SK-N-SH (cell line): ENCODE data around the gene NEK5. TPM values are rescaled to one million over a fixed set of nuclear protein-coding genes. Genes with fewer than 3 reads are reported as not detected.
A peak's percentile ranks its signal among the peaks of the same experiment; 100 is the strongest.

Experiments used
- CTCF ChIA-PET: fragments of 300-600, 350-600 bp; formaldehyde crosslinking; extraction: SDS; loops from one replicate; lab custom pipeline; 2021; lab: Yijun Ruan, JAX
- POLR2A ChIA-PET: fragments of 350-600 bp; sonication (Branson Sonifier 250); formaldehyde crosslinking; extraction: SDS; loops from one replicate; lab custom pipeline; 2020; ENCODE audit warnings: antibody characterized with exemption, inconsistent platforms; lab: Yijun Ruan, JAX
- DNase-seq: peaks from one replicate; pipeline ENCODE4 v3.0.0; 2012
- H2AFZ ChIP-seq: fragments of 200-600 bp; sonication (generic); 2 replicates; pipeline ENCODE4 v1.8.1; 2016; ENCODE audit warnings: antibody characterized with exemption, mild to moderate bottlenecking, low read depth
- H3F3A ChIP-seq: fragments of 200-600 bp; sonication (generic); replicated peaks from 2 replicates; pipeline ENCODE3; 2016; ENCODE audit warnings: antibody characterized with exemption, mild to moderate bottlenecking; ENCODE audit not compliant: insufficient read depth
- H3K27ac ChIP-seq, 2 experiments: fragments of 200-500 bp in 1 of 2; fragments of 200-600 bp in 1 of 2; sonication (Bioruptor generic) in 1 of 2; sonication (generic), shearing (Covaris generic) in 1 of 2; 2 replicates each; pipeline versions ENCODE4 v1.5.1 to v1.6.1; 2014 to 2016; ENCODE audit warnings: low read depth in 2 of 2, inconsistent platforms in 1 of 2, low read length in 1 of 2, mild to moderate bottlenecking in 1 of 2, mixed read lengths in 1 of 2
- H3K27me3 ChIP-seq: fragments of 200-600 bp; sonication (generic), shearing (Covaris generic); 2 replicates; pipeline ENCODE4 v1.6.1; 2016; ENCODE audit warnings: mixed run types; ENCODE audit not compliant: insufficient read depth
- H3K36me3 ChIP-seq, 2 experiments: fragments of 200-500 bp in 1 of 2; fragments of 200-600 bp in 1 of 2; sonication (Bioruptor generic) in 1 of 2; sonication (generic) in 1 of 2; replicated peaks in 1 of 2; 2 replicates each; pipeline versions ENCODE3 to v1.5.1; 2014 to 2016; ENCODE audit warnings: low read length in 1 of 2, mild to moderate bottlenecking in 1 of 2; ENCODE audit not compliant: insufficient read depth in 2 of 2, control insufficient read depth in 1 of 2
- H3K4me1 ChIP-seq, 2 experiments: fragments of 200-500 bp in 1 of 2; fragments of 200-600 bp in 1 of 2; sonication (Bioruptor generic) in 1 of 2; sonication (generic), shearing (Covaris generic) in 1 of 2; 2 replicates each; pipeline versions ENCODE4 v1.5.1 to v1.6.1; 2014 to 2016; ENCODE audit warnings: low read depth in 1 of 2, low read length in 1 of 2, mixed run types in 1 of 2; ENCODE audit not compliant: insufficient read depth in 2 of 2, control insufficient read depth in 1 of 2
- H3K4me2 ChIP-seq: fragments of 200-600 bp; sonication (generic), shearing (Covaris generic); 2 replicates; pipeline ENCODE4 v1.6.1; 2017; ENCODE audit warnings: mixed run types
- H3K4me3 ChIP-seq, 2 experiments: fragments of 200-500 bp in 1 of 2; fragments of 200-600 bp in 1 of 2; sonication (Bioruptor generic) in 1 of 2; sonication (generic), shearing (Covaris generic) in 1 of 2; 2 replicates each; pipeline versions ENCODE4 v1.5.1 to v1.8.1; 2014 to 2016; ENCODE audit warnings: low read depth in 2 of 2, inconsistent platforms in 1 of 2, low read length in 1 of 2, mild to moderate bottlenecking in 1 of 2, mixed read lengths in 1 of 2, moderate library complexity in 1 of 2
- H3K79me2 ChIP-seq: fragments of 200-600 bp; sonication (generic); 2 replicates; pipeline ENCODE4 v1.8.1; 2017; ENCODE audit warnings: mild to moderate bottlenecking; ENCODE audit not compliant: insufficient read depth
- H3K9ac ChIP-seq: fragments of 200-600 bp; sonication (generic); 2 replicates; pipeline ENCODE4 v1.6.1; 2017; ENCODE audit warnings: mixed run types
- H3K9me2 ChIP-seq: fragments of 200-600 bp; sonication (generic); 2 replicates; pipeline ENCODE4 v1.6.1; 2017; ENCODE audit warnings: mixed run types
- H3K9me3 ChIP-seq: fragments of 200-600 bp; sonication (generic); 2 replicates; pipeline ENCODE4 v1.6.1; 2017; ENCODE audit warnings: mixed run types, mild to moderate bottlenecking, moderate library complexity
- H4K20me1 ChIP-seq: fragments of 200-600 bp; sonication (generic); 2 replicates; pipeline ENCODE4 v1.6.1; 2017; ENCODE audit warnings: mild to moderate bottlenecking, mixed run types; ENCODE audit not compliant: insufficient read depth
- CHD2 ChIP-seq: fragments of 150-350 bp; IDR thresholded peaks from 2 replicates; pipeline ENCODE4 v1.6.1; 2018; ENCODE audit warnings: low read length; ENCODE audit not compliant: partially characterized antibody
- CTCF ChIP-seq: fragments of 200-600 bp; sonication (generic); IDR thresholded peaks from 2 replicates; pipeline ENCODE4 v1.6.1; 2017; ENCODE audit warnings: antibody characterized with exemption, mild to moderate bottlenecking, moderate library complexity
- ELF1 ChIP-seq: IDR thresholded peaks from 2 replicates; pipeline ENCODE4 v1.4.0; 2012
- EZH2phosphoT487 ChIP-seq: fragments of 200-600 bp; sonication (generic); IDR thresholded peaks from 2 replicates; pipeline ENCODE4 v1.6.1; 2017; ENCODE audit warnings: low read depth, mixed run types, mild to moderate bottlenecking, antibody characterized with exemption, moderate library complexity, borderline replicate concordance
- FOSL2 ChIP-seq: IDR thresholded peaks from 2 replicates; pipeline ENCODE4 v1.4.0; 2012; ENCODE audit warnings: low read depth, mild to moderate bottlenecking, moderate library complexity, borderline replicate concordance
- FOXM1 ChIP-seq: IDR thresholded peaks from 2 replicates; pipeline ENCODE4 v1.4.0; 2012; ENCODE audit warnings: low read depth, mild to moderate bottlenecking
- MAX ChIP-seq: IDR thresholded peaks from 2 replicates; pipeline ENCODE4 v1.4.0; 2012; ENCODE audit warnings: low read depth
- MXI1 ChIP-seq: IDR thresholded peaks from 2 replicates; pipeline ENCODE4 v1.6.1; 2012; ENCODE audit warnings: mild to moderate bottlenecking, low read depth, low read length, improper control_type of control experiment
- NFIC ChIP-seq: IDR thresholded peaks from 2 replicates; pipeline ENCODE4 v1.4.0; 2012; ENCODE audit warnings: borderline replicate concordance
- NRF1 ChIP-seq: IDR thresholded peaks from 2 replicates; pipeline ENCODE4 v1.6.1; 2012; ENCODE audit warnings: low read depth, mild to moderate bottlenecking, low read length
- PBX3 ChIP-seq: IDR thresholded peaks from 2 replicates; pipeline ENCODE4; 2012
- TCF12 ChIP-seq: IDR thresholded peaks from 2 replicates; pipeline ENCODE4 v1.4.0; 2012
- TEAD4 ChIP-seq: IDR thresholded peaks from 2 replicates; pipeline ENCODE4 v1.4.0; 2012; ENCODE audit warnings: mild to moderate bottlenecking, borderline replicate concordance; ENCODE audit not compliant: insufficient read depth
- USF2 ChIP-seq: fragments of 150-350 bp; IDR thresholded peaks from 2 replicates; pipeline ENCODE4 v1.6.1; 2017; ENCODE audit warnings: antibody characterized with exemption, low read length, low read depth, borderline replicate concordance
- YY1 ChIP-seq: IDR thresholded peaks from 2 replicates; pipeline ENCODE4 v1.4.0; 2012; ENCODE audit warnings: low read depth, mild to moderate bottlenecking
- WGBS: methylation state at CpG from one replicate; pipeline ENCODE4 v1.1.6; 2017; ENCODE audit warnings: low lambda C conversion rate; 5-methylcytosine and 5-hydroxymethylcytosine counted together
- polyA plus RNA-seq, 3 experiments: library from polyadenylated mRNA; depleted of rRNA; stranded (reverse); fragments of >200 nt; gene quantifications; 2 replicates each; pipeline ENCODE4 v1.2.3, GENCODE V29; 2012

NEK5 gene
- polyA plus RNA-seq, 1 of the 3 experiments (the other 2 are of a cell fraction), result 0.07 TPM

- Histone ChIP-seq H3K9me2 (no peaks in the 10 kb centered on the region), H3K9ac (no peak overlapping the region), H3K4me1 (peaks cover 3 to 22% of the 10 kb centered on the region in 2 experiments; a peak in 2 of 4 replicates), H3K27me3 (no peaks in the 10 kb centered on the region), H3K4me3 (no peak overlapping the region), H3K36me3 (peaks cover 1 to 4% of the 10 kb centered on the region in 2 experiments), H3K9me3 (no peaks in the 10 kb centered on the region), H4K20me1 (no peaks in the 10 kb centered on the region; the same call in 1 of the 2 replicates), H3K27ac (no peak overlapping the region), H3K4me2 (0 out of 2 replicates have a peak overlapping the region, but pooled peaks have one; percentile 82), H3K79me2 (0 out of 2 replicates have a peak, but pooled peaks cover 6% of the 10 kb centered on the region), H2AFZ (peak overlapping the region; percentile 80; the same call in 1 of the 2 replicates), H3F3A (peaks cover 25% of the 10 kb centered on the region)
- ChIA-PET POLR2A (interaction anchor here (0.8 kb wide), 1 partner anchor 183 kb away, joined by 3 read pairs; no protein-coding TSS in a partner anchor), CTCF (interaction anchor here (2.7 kb wide), 1 partner anchor 32 kb away, joined by 11 read pairs; no protein-coding TSS in a partner anchor)
- TF ChIP-seq NFIC (no peak), EZH2phosphoT487 (no peak), ELF1 (no peak), PBX3 (no peak), FOXM1 (no peak), FOSL2 (no peak), NRF1 (no peak)
- 99% methylated on average over 6 of the region's 6 CpGs for WGBS
- DNase-seq, result no peak
Observed at GRCh38 chr13:52160053-52160452, 31.2 kb upstream of the NEK5 start.

- POLR2A ChIA-PET, result interaction anchor here (0.8 kb wide), 1 partner anchor 183 kb away, joined by 3 read pairs; no protein-coding TSS in a partner anchor
- DNase-seq, result peak; percentile 93
- peak within 1 kb of the TSS; percentile 71 to 83 for H3K4me3 ChIP-seq
Observed at GRCh38 chr13:52159159-52159982, 30.5 kb upstream of the NEK5 start, which contains the start of gene NEK3. Gene NEK3, minus strand, starts transcription at chr13:52159597. Its CDS starts 3,406 bp downstream, at chr13:52156191.

More at GRCh38 chr13:52159159-52159982, 30.5 kb upstream of the NEK5 start, which contains the start of gene NEK3:
- TF ChIP-seq USF2, result no peak
- TF ChIP-seq TEAD4, result no peak
- 0 out of 2 replicates have a peak, but pooled peaks have one; percentile 25 for TF ChIP-seq ELF1
- TF ChIP-seq CHD2, result peak; percentile 39
- TF ChIP-seq TCF12, result 0 out of 2 replicates have a peak, but pooled peaks have one; percentile 8
- no peak for TF ChIP-seq CTCF
- peak; percentile 99 for TF ChIP-seq MAX
- TF ChIP-seq MXI1, result peak; percentile 53; the same call in 1 of the 2 replicates
- 0 out of 2 replicates have a peak, but pooled peaks have one; percentile 21 for TF ChIP-seq YY1
- TF ChIP-seq, all 33 proteins: peak for 6
- CTCF ChIA-PET, result interaction anchor here (2.7 kb wide), 1 partner anchor 32 kb away, joined by 11 read pairs; no protein-coding TSS in a partner anchor
- no peaks in the 10 kb centered on the region for H3K27me3 ChIP-seq
- H3K4me2 ChIP-seq, result peak within 1 kb of the TSS; percentile 82
- H3K27ac ChIP-seq, result peak within 1 kb of the TSS; percentile 59 to 72
- 13% methylated on average over 23 of the region's 74 CpGs for WGBS
- peak within 1 kb of the TSS; percentile 83 for H3K9ac ChIP-seq
- H3K36me3 ChIP-seq, result peaks cover 4% of the 10 kb centered on the region in 2 experiments
- no peaks in the 10 kb centered on the region; the same call in 1 of the 2 replicates for H4K20me1 ChIP-seq
- H3K9me2 ChIP-seq, result no peaks in the 10 kb centered on the region
- peaks cover 3 to 22% of the 10 kb centered on the region in 2 experiments; a peak in 2 of 4 replicates for H3K4me1 ChIP-seq
- H3K9me3 ChIP-seq, result no peaks in the 10 kb centered on the region
- 0 out of 2 replicates have a peak, but pooled peaks cover 6% of the 10 kb centered on the region for H3K79me2 ChIP-seq
- peaks cover 25% of the 10 kb centered on the region for H3F3A ChIP-seq
- peak within 1 kb of the TSS; percentile 80 for H2AFZ ChIP-seq
